HG03432 (cell line): ENCODE results near the gene THSD7B.
"Not testable (repeated sequence)": the region's sequence is repeated elsewhere in the genome, so short reads cannot be mapped to it uniquely, and the experiment has no call there.

Source experiments
- ATAC-seq: cut with Tn5 transposase; IDR thresholded peaks from one replicate; pipeline ENCODE4 v1.9.1; 2021; ENCODE audit warnings: mild to moderate bottlenecking, moderate library complexity; ENCODE audit not compliant: unreplicated experiment

Gene THSD7B

GRCh38 chr2:137039482-137040152 is 274.3 kb downstream of the THSD7B start:
- no peak for ATAC-seq

- no peak for ATAC-seq
Observed at GRCh38 chr2:137047369-137047768, 282.0 kb downstream of the THSD7B start.

GRCh38 chr2:137048455-137048854 is 283.1 kb downstream of the THSD7B start:
- ATAC-seq: no peak

GRCh38 chr2:137049518-137049917 is 284.2 kb downstream of the THSD7B start:
- ATAC-seq: no peak

- no peak for ATAC-seq
Observed at GRCh38 chr2:137050949-137051348, 285.6 kb downstream of the THSD7B start.

- no peak for ATAC-seq
Observed at GRCh38 chr2:137051778-137052398, 286.5 kb downstream of the THSD7B start.

GRCh38 chr2:137056704-137057103 is 291.4 kb downstream of the THSD7B start:
- no peak for ATAC-seq

- ATAC-seq: not testable (repeated sequence)
Observed at GRCh38 chr2:137076111-137076765, 310.9 kb downstream of the THSD7B start.

GRCh38 chr2:137091704-137092103 is 326.4 kb downstream of the THSD7B start:
- no peak for ATAC-seq

- no peak for ATAC-seq
Observed at GRCh38 chr2:137093116-137093515, 327.8 kb downstream of the THSD7B start.

GRCh38 chr2:137096187-137096586 is 330.8 kb downstream of the THSD7B start:
- ATAC-seq: no peak

- ATAC-seq: no peak
Observed at GRCh38 chr2:137096693-137097092, 331.3 kb downstream of the THSD7B start.

- not testable (repeated sequence) for ATAC-seq
Observed at GRCh38 chr2:137101814-137102213, 336.5 kb downstream of the THSD7B start.

GRCh38 chr2:137107904-137108303 is 342.6 kb downstream of the THSD7B start:
- ATAC-seq: no peak

GRCh38 chr2:137111896-137112295 is 346.6 kb downstream of the THSD7B start:
- no peak for ATAC-seq

- ATAC-seq: no peak
Observed at GRCh38 chr2:137115081-137115794, 349.9 kb downstream of the THSD7B start.

- no peak for ATAC-seq
Observed at GRCh38 chr2:137115795-137116089, 350.4 kb downstream of the THSD7B start.

GRCh38 chr2:137117385-137117784 is 352.0 kb downstream of the THSD7B start:
- no peak for ATAC-seq

GRCh38 chr2:137118140-137118539 is 352.8 kb downstream of the THSD7B start:
- ATAC-seq: no peak

GRCh38 chr2:137123226-137123625 is 357.9 kb downstream of the THSD7B start:
- no peak for ATAC-seq

- no peak for ATAC-seq
Observed at GRCh38 chr2:137133225-137133624, 367.9 kb downstream of the THSD7B start.

GRCh38 chr2:137138263-137138662 is 372.9 kb downstream of the THSD7B start:
- no peak for ATAC-seq
